Activated T-cell treated with anti-CD3 and anti-CD28 coated beads, Interleukin-2, amount 50 U/mL, for 72 hours (primary cell): Measurements from ENCODE around the gene ATAD3B. TPM values are rescaled to one million over a fixed set of nuclear protein-coding genes. Genes with fewer than 3 reads are reported as not detected.

Experiments
- ATAC-seq, 2 donors: fragments of 150-1000 bp; cut with Tn5 transposase; replicated peaks in 1 of 2; 2 replicates each; pipeline ENCODE4 v1.10.0; 2021; ENCODE audit warnings: moderate library complexity in 2 of 2, mild to moderate bottlenecking in 1 of 2
- DNase-seq, 2 donors: peaks; one replicate each; pipeline ENCODE4 v3.0.0; 2021 to 2022; ENCODE audit warnings: mixed read lengths in 1 of 2
- H3K27ac Mint-ChIP-seq: one replicate; pipeline ENCODE4 v1.8.0; 2022; ENCODE audit warnings: mild to moderate bottlenecking, moderate library complexity, mixed read lengths
- H3K27me3 Mint-ChIP-seq: one replicate; pipeline ENCODE4 v1.8.0; 2022; ENCODE audit warnings: low read depth, mixed read lengths
- H3K36me3 Mint-ChIP-seq, 2 donors: one replicate each; pipeline ENCODE4 v1.8.0; 2022; ENCODE audit warnings: mixed read lengths in 2 of 2, mild to moderate bottlenecking in 1 of 2; ENCODE audit not compliant: insufficient read depth in 2 of 2
- H3K4me1 Mint-ChIP-seq: one replicate; pipeline ENCODE4 v1.8.0; 2022; ENCODE audit warnings: low read depth, mixed read lengths
- H3K4me3 Mint-ChIP-seq, 2 donors: one replicate each; pipeline ENCODE4 v1.8.0; 2022; ENCODE audit warnings: mild to moderate bottlenecking in 2 of 2, mixed read lengths in 2 of 2, moderate library complexity in 2 of 2
- H3K9me3 Mint-ChIP-seq, 2 donors: one replicate each; pipeline ENCODE4 v1.8.0; 2022; ENCODE audit warnings: mixed read lengths in 2 of 2
- total RNA-seq, 2 donors: library from RNA; stranded (reverse); gene quantifications; one replicate each; pipeline ENCODE4 v1.2.3, GENCODE V29; 2022

Gene ATAD3B
- total RNA-seq, 2 donors from 2014 or later, result 20.6 to 25.3 TPM

GRCh38 chr1:1541956-1542765, 70.6 kb downstream of the ATAD3B start:
- peak overlapping the region in 1 of 2 donors; percentile 20 for H3K4me3 Mint-ChIP-seq
- no peak overlapping the region for H3K27ac Mint-ChIP-seq
- no peak for ATAC-seq
- no peaks in the 10 kb centered on the region for H3K9me3 Mint-ChIP-seq
- no peaks in the 10 kb centered on the region for H3K4me1 Mint-ChIP-seq
- H3K36me3 Mint-ChIP-seq, result peaks cover 0 to 2% of the 10 kb centered on the region in 2 donors
- DNase-seq, result no peak
- no peaks in the 10 kb centered on the region for H3K27me3 Mint-ChIP-seq

GRCh38 chr1:1542766-1543705, 71.5 kb downstream of the ATAD3B start:
- peaks cover 0 to 2% of the 10 kb centered on the region in 2 donors for H3K36me3 Mint-ChIP-seq
- H3K4me3 Mint-ChIP-seq, result no peak overlapping the region
- H3K9me3 Mint-ChIP-seq, result no peaks in the 10 kb centered on the region
- H3K27me3 Mint-ChIP-seq, result no peaks in the 10 kb centered on the region
- ATAC-seq, result no peak
- H3K27ac Mint-ChIP-seq, result no peak overlapping the region
- H3K4me1 Mint-ChIP-seq, result no peaks in the 10 kb centered on the region
- DNase-seq, result no peak

- no peak overlapping the region for H3K4me3 Mint-ChIP-seq
- H3K27me3 Mint-ChIP-seq, result no peaks in the 10 kb centered on the region
- no peak overlapping the region for H3K27ac Mint-ChIP-seq
- no peak for ATAC-seq
- no peaks in the 10 kb centered on the region for H3K4me1 Mint-ChIP-seq
- peaks cover 0 to 2% of the 10 kb centered on the region in 2 donors for H3K36me3 Mint-ChIP-seq
- no peak for DNase-seq
- H3K9me3 Mint-ChIP-seq, result no peaks in the 10 kb centered on the region
These were observed 72.1 kb downstream of the ATAD3B start for GRCh38 chr1:1543706-1544099.

- no peaks in the 10 kb centered on the region for H3K9me3 Mint-ChIP-seq
- H3K36me3 Mint-ChIP-seq, result peaks cover 0 to 2% of the 10 kb centered on the region in 2 donors
- no peaks in the 10 kb centered on the region for H3K27me3 Mint-ChIP-seq
- H3K4me3 Mint-ChIP-seq, result no peak overlapping the region
- no peaks in the 10 kb centered on the region for H3K4me1 Mint-ChIP-seq
- DNase-seq (no peak), ATAC-seq (no peak)
- H3K27ac Mint-ChIP-seq, result no peak overlapping the region
These were observed 73.0 kb downstream of the ATAD3B start for GRCh38 chr1:1544544-1544943.

Other genes starting within 250 kb of the ATAD3B start
- 100 to 1,000 TPM; 188 to 348 TPM for gene SDF4, start 239.8 kb upstream of the ATAD3B start, total RNA-seq
- 10 to 100 TPM; 13.1 to 13.6 TPM for gene B3GALT6, start 239.5 kb upstream of the ATAD3B start, total RNA-seq
- gene C1QTNF12, start 225.0 kb upstream of the ATAD3B start, total RNA-seq, result 10 to 100 TPM in 1 of 2 donors, 1 to 10 TPM in 1; 8.1 to 14.2 TPM
- gene UBE2J2, start 197.9 kb upstream of the ATAD3B start, total RNA-seq, result 10 to 100 TPM; 63.5 to 77.8 TPM
- 10 to 100 TPM in 1 of 2 donors, 1 to 10 TPM in 1; 5.6 to 13.0 TPM for gene SCNN1D, start 191.3 kb upstream of the ATAD3B start, total RNA-seq
- 10 to 100 TPM; 28.6 to 37.9 TPM for gene ACAP3, start 163.8 kb upstream of the ATAD3B start, total RNA-seq
- 10 to 100 TPM; 11.0 to 11.9 TPM for gene PUSL1, start 163.2 kb upstream of the ATAD3B start, total RNA-seq
- 100 to 1,000 TPM; 108 to 131 TPM for gene INTS11, start 147.1 kb upstream of the ATAD3B start, total RNA-seq
- 10 to 100 TPM; 18.0 to 22.8 TPM for gene CPTP, start 147.0 kb upstream of the ATAD3B start, total RNA-seq
- under 1 TPM; 0.91 to 0.95 TPM for gene TAS1R3, start 140.5 kb upstream of the ATAD3B start, total RNA-seq
- gene DVL1, start 122.3 kb upstream of the ATAD3B start, total RNA-seq, result 10 to 100 TPM; 46.6 to 52.2 TPM
- 1 to 10 TPM; 1.6 to 3.0 TPM for gene MXRA8, start 113.2 kb upstream of the ATAD3B start, total RNA-seq
- 10 to 100 TPM; 92.4 to 97.7 TPM for gene AURKAIP1, start 96.6 kb upstream of the ATAD3B start, total RNA-seq
- gene CCNL2, start 72.4 kb upstream of the ATAD3B start, total RNA-seq, result 100 to 1,000 TPM; 166 to 180 TPM
- gene MRPL20, start 64.5 kb upstream of the ATAD3B start, total RNA-seq, result 10 to 100 TPM; 74.9 to 77.5 TPM
- gene ANKRD65, start 50.5 kb upstream of the ATAD3B start, total RNA-seq, result under 1 TPM in 1 of 2 donors, not detected in 1; 0.17 TPM
- gene VWA1, start 36.1 kb upstream of the ATAD3B start, total RNA-seq, result 1 to 10 TPM in 1 of 2 donors, under 1 TPM in 1; 0.94 to 1.4 TPM
- 1 to 10 TPM; 2.8 to 3.7 TPM for gene ATAD3C, start 22.1 kb upstream of the ATAD3B start, total RNA-seq
- gene ATAD3A, start 40.4 kb downstream of the ATAD3B start, total RNA-seq, result 10 to 100 TPM; 24.9 to 34.2 TPM
- gene TMEM240, start 68.9 kb downstream of the ATAD3B start, total RNA-seq, result 1 to 10 TPM; 1.0 to 1.3 TPM
- 100 to 1,000 TPM; 138 to 167 TPM for gene SSU72, start 103.1 kb downstream of the ATAD3B start, total RNA-seq
- 1 to 10 TPM in 1 of 2 donors, under 1 TPM in 1; 1.00 to 1.5 TPM for gene FNDC10, start 128.4 kb downstream of the ATAD3B start, total RNA-seq
- 10 to 100 TPM; 68.6 to 78.6 TPM for gene MIB2, start 143.7 kb downstream of the ATAD3B start, total RNA-seq
- gene MMP23B, start 160.4 kb downstream of the ATAD3B start, total RNA-seq, result 1 to 10 TPM; 1.5 TPM
- gene CDK11B, start 187.2 kb downstream of the ATAD3B start, total RNA-seq, result 10 to 100 TPM; 41.5 to 42.3 TPM
- 10 to 100 TPM; 42.0 to 43.1 TPM for gene SLC35E2B, start 221.0 kb downstream of the ATAD3B start, total RNA-seq